ENCODE results near the gene COL4A1.

Gene COL4A1

DNA sequence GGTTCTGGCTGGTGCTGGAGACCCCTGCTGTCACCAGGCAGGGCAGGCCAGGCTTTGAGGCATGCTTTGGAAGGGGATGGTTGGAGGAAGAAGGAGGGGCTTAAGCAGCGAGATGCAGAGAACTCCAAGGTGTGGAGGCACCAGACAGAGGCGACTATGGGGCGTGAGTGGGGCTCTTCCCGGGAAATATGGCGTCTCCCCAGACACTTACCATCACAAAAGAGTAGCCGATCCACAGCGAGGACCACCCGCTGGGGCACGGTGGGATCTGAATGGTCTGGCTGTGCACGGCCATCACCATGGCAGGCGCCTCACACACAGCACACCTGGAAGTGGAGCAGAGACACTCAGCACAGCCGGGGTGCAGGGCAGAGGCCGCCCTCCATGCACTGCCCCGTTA is 151.9 kb downstream of the COL4A1 start:
- TF ChIP-seq, protein P1, sequence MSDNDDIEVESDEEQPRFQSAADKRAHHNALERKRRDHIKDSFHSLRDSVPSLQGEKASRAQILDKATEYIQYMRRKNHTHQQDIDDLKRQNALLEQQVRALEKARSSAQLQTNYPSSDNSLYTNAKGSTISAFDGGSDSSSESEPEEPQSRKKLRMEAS (IDR thresholded peaks at IDR 0.05) = no peak
- TF ChIP-seq YY1 (IDR thresholded peaks at IDR 0.05; ENCODE audit: low read depth) (no peak), CREB1 (IDR thresholded peaks at IDR 0.05; ENCODE audit: low read depth) (no peak), TEAD4 (IDR thresholded peaks at IDR 0.05) (no peak)

DNA sequence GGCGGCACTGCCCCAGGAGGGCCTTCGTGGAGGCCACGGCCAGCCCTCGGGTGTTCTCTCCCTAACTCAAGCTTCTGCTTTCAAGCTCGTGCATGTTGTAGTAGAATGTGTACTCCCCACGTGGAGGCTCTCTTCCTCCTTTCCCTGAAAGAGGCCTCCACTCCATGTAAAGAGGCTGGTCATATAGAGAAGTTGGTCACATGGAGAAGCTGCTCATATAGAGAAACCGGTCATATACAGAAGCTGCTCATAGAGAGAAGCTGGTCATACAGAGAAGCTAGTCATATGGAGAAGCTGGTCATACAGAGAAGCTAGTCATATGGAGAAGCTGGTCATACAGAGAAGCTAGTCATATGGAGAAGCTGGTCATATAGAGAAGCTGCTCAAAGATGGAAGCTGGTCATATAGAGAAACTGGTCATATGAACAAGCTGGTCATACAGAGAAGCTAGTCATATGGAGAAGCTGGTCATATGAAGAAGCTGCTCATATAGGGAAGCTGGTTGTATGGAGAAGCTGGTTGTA is 152.5 kb downstream of the COL4A1 start:
- TF ChIP-seq TCF12 (IDR thresholded peaks at IDR 0.05; ENCODE audit: low read depth) (no peak), TAF1 (IDR thresholded peaks at IDR 0.05; ENCODE audit: low read depth) (no peak), CREB1 (IDR thresholded peaks at IDR 0.05; ENCODE audit: low read depth) (no peak)

- no peak for TF ChIP-seq EP300 (IDR thresholded peaks at IDR 0.05; ENCODE audit: borderline replicate concordance)
- no peak for TF ChIP-seq CEBPB (IDR thresholded peaks at IDR 0.05)
- TF ChIP-seq YY1 (IDR thresholded peaks at IDR 0.05; ENCODE audit: low read depth) = no peak
- no peak for TF ChIP-seq NFIC (IDR thresholded peaks at IDR 0.05)
- no peak for TF ChIP-seq CREB1 (IDR thresholded peaks at IDR 0.05; ENCODE audit: low read depth)
- TF ChIP-seq TCF12 (IDR thresholded peaks at IDR 0.05; ENCODE audit: low read depth) = no peak
- no peak for TF ChIP-seq TAF1 (IDR thresholded peaks at IDR 0.05; ENCODE audit: low read depth)
Observed at GRCh38 chr13:110152351-110152750, 154.6 kb downstream of the COL4A1 start.

DNA sequence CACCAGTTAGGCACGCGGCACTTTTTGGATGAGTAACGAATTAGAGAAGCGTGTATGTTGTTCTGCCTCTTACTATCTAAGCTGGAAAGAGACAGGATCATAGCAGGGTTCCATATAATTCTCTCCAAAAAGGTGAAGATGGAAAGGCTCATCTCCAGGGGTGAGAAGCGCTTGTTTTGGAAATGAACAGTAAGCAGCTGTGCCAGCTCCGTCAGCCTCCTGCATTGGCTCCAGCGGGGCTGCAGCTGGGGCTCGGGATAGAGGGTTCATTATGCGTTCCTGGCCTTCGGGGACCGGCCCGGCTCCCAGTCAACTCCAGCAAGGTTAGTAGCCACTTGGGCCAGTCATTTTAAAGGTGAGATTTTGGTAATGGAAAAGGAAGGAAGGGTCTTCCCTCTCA is 155.5 kb downstream of the COL4A1 start:
- no peak for TF ChIP-seq TAF1 (IDR thresholded peaks at IDR 0.05; ENCODE audit: low read depth)
- no peak for TF ChIP-seq ZBTB7A (IDR thresholded peaks at IDR 0.05; ENCODE audit: low read depth)
- TF ChIP-seq, protein P1 (IDR thresholded peaks at IDR 0.05) = no peak
- no peak for TF ChIP-seq CREB1 (IDR thresholded peaks at IDR 0.05; ENCODE audit: low read depth)
- no peak for TF ChIP-seq NFIC (IDR thresholded peaks at IDR 0.05)
- TF ChIP-seq CEBPB (IDR thresholded peaks at IDR 0.05) = no peak
- TF ChIP-seq REST (IDR thresholded peaks at IDR 0.05; ENCODE audit: low read depth) = no peak
- no peak for TF ChIP-seq USF1 (IDR thresholded peaks at IDR 0.05)

GRCh38 chr13:110150384-110151101 is 156.4 kb downstream of the COL4A1 start:
- TF ChIP-seq NFIC (IDR thresholded peaks at IDR 0.05) (no peak), CEBPB (IDR thresholded peaks at IDR 0.05) (no peak), REST (IDR thresholded peaks at IDR 0.05; ENCODE audit: low read depth) (no peak), EGR1 (IDR thresholded peaks at IDR 0.05) (no peak), USF1 (IDR thresholded peaks at IDR 0.05) (no peak), TEAD4 (IDR thresholded peaks at IDR 0.05) (no peak), CREB1 (IDR thresholded peaks at IDR 0.05; ENCODE audit: low read depth) (no peak), ZBTB7A (IDR thresholded peaks at IDR 0.05; ENCODE audit: low read depth) (no peak), FOXM1 (IDR thresholded peaks at IDR 0.05; ENCODE audit: borderline replicate concordance, low read depth) (no peak)

- no peak for TF ChIP-seq ZBTB7A (IDR thresholded peaks at IDR 0.05; ENCODE audit: low read depth)
- TF ChIP-seq EP300 (IDR thresholded peaks at IDR 0.05; ENCODE audit: borderline replicate concordance) = no peak
- TF ChIP-seq YY1 (IDR thresholded peaks at IDR 0.05; ENCODE audit: low read depth) = no peak
- no peak for TF ChIP-seq TAF1 (IDR thresholded peaks at IDR 0.05; ENCODE audit: low read depth)
- no peak for TF ChIP-seq CEBPB (IDR thresholded peaks at IDR 0.05)
- no peak for TF ChIP-seq REST (IDR thresholded peaks at IDR 0.05; ENCODE audit: low read depth)
- TF ChIP-seq, protein P1 (IDR thresholded peaks at IDR 0.05) = no peak
- no peak for TF ChIP-seq RAD21 (IDR thresholded peaks at IDR 0.05; ENCODE audit: low read depth)
- TF ChIP-seq USF1 (IDR thresholded peaks at IDR 0.05) = no peak
Observed at GRCh38 chr13:110149036-110149435, 157.9 kb downstream of the COL4A1 start.

All from Ishikawa (cell line).